Endodermal cell (in vitro differentiated cells): ENCODE results near the gene PPFIBP2. TPM values are rescaled to one million over a fixed set of nuclear protein-coding genes. Genes with fewer than 3 reads are reported as not detected.
A peak's percentile ranks its signal among the peaks of the same experiment; 100 is the strongest.

Source experiments
- DNase-seq: peaks from one replicate; pipeline ENCODE4 v3.0.0-alpha.2; 2017
- H3K27ac ChIP-seq: 2 replicates; pipeline ENCODE4 v1.5.1; 2013; ENCODE audit warnings: mild to moderate bottlenecking, low read depth, low read length, moderate library complexity
- H3K27me3 ChIP-seq: 2 replicates; pipeline ENCODE4 v1.6.1; 2013; ENCODE audit warnings: mild to moderate bottlenecking, low read length, moderate library complexity; ENCODE audit not compliant: insufficient read depth, control insufficient read depth, poor library complexity, severe bottlenecking
- H3K36me3 ChIP-seq: 2 replicates; pipeline ENCODE4 v1.7.0; 2013; ENCODE audit warnings: mild to moderate bottlenecking, low read length, moderate library complexity; ENCODE audit not compliant: control insufficient read depth, insufficient read depth
- H3K4me1 ChIP-seq: one replicate; pipeline ENCODE4 v1.7.0; 2013; ENCODE audit warnings: low read length; ENCODE audit not compliant: control insufficient read depth, insufficient read depth
- H3K4me3 ChIP-seq: 2 replicates; pipeline ENCODE4 v1.5.1; 2013; ENCODE audit warnings: mild to moderate bottlenecking, low read length, moderate library complexity
- H3K9ac ChIP-seq: 2 replicates; pipeline ENCODE4 v1.6.1; 2013; ENCODE audit warnings: mild to moderate bottlenecking, low read length, moderate library complexity; ENCODE audit not compliant: poor library complexity, severe bottlenecking; ENCODE audit errors: extremely low read depth
- H3K9me3 ChIP-seq: 2 replicates; pipeline ENCODE4 v1.6.1; 2013; ENCODE audit warnings: mild to moderate bottlenecking, low read length, moderate library complexity; ENCODE audit not compliant: control insufficient read depth
- H3K27ac Mint-ChIP-seq: 2 replicates; pipeline ENCODE4 v1.8.0; 2020; ENCODE audit warnings: mixed read lengths
- H3K27me3 Mint-ChIP-seq: 2 replicates; pipeline ENCODE4 v1.8.0; 2021; ENCODE audit warnings: mild to moderate bottlenecking, mixed read lengths; ENCODE audit not compliant: insufficient read depth
- H3K36me3 Mint-ChIP-seq: 2 replicates; pipeline ENCODE4 v1.8.0; 2020; ENCODE audit warnings: low read depth, mixed read lengths
- H3K4me1 Mint-ChIP-seq: 2 replicates; pipeline ENCODE4 v1.8.0; 2020; ENCODE audit warnings: mixed read lengths
- H3K4me3 Mint-ChIP-seq: 2 replicates; pipeline ENCODE4 v1.8.0; 2020; ENCODE audit warnings: mild to moderate bottlenecking, moderate library complexity, mixed read lengths
- H3K9me3 Mint-ChIP-seq: 2 replicates; pipeline ENCODE4 v1.8.0; 2020; ENCODE audit warnings: mild to moderate bottlenecking, mixed read lengths
- CTCF ChIP-seq: fragments of 200-600 bp; sonication (generic); conservative IDR thresholded peaks from 2 replicates; pipeline ENCODE4 v1.5.0; 2021; ENCODE audit warnings: antibody characterized with exemption, mild to moderate bottlenecking
- WGBS, 2 experiments: methylation state at CpG; one replicate each; pipeline versions ENCODE4 v1.1.5 to v1.1.7; 2013; ENCODE audit warnings: missing lambda C conversion rate in 2 of 2, mixed read lengths in 1 of 2; ENCODE audit not compliant: insufficient coverage in 1 of 2, insufficient read length in 1 of 2; 5-methylcytosine and 5-hydroxymethylcytosine counted together
- total RNA-seq, 2 donors: library from RNA; stranded (reverse); fragmentation: NEBNext Ultra II Directional in 1 of 2; extraction: Animal tissue kit (Norgen Biotek cat#: 25700) in 1 of 2; gene quantifications; 2 replicates in 1 of 2; 3 replicates in 1 of 2; pipeline ENCODE4 v1.2.1, GENCODE V29; 2021

The PPFIBP2 gene
- total RNA-seq, 2 donors from 2014 or later: 149 to 195 TPM

DNA sequence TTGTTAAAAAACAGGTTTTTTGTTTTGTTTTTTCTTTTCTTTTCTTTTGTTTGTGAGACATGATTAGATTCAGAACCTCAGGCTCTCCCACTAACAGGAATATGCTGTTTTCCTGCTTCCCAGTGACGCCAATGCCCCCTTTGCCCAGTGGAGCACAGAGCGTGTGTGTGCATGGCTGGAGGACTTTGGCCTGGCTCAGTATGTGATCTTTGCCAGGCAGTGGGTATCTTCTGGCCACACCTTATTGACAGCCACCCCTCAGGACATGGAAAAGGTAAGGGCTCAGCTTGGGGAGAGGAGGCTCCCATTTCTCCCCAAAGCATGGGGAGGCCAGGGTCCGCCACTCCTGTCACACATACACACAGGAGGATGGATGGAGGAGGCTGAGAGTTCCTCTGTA is 134.5 kb downstream of the PPFIBP2 start:
- Histone ChIP-seq H3K4me3 (no peak overlapping the region), H3K36me3 (peaks cover 93% of the 10 kb centered on the region), H3K9me3 (no peaks in the 10 kb centered on the region), H3K9ac (no peak overlapping the region), H3K4me1 (no peaks in the 10 kb centered on the region), H3K27me3 (no peaks in the 10 kb centered on the region), H3K27ac (no peak overlapping the region)
- H3K27ac Mint-ChIP-seq: no peak overlapping the region
- WGBS, 2 experiments: 97 to 100% methylated on average over 3 of the region's 3 CpGs
- no peaks in the 10 kb centered on the region for H3K9me3 Mint-ChIP-seq
- no peaks in the 10 kb centered on the region for H3K27me3 Mint-ChIP-seq
- no peak for DNase-seq
- peaks cover 94% of the 10 kb centered on the region for H3K36me3 Mint-ChIP-seq
- no peak overlapping the region for H3K4me3 Mint-ChIP-seq
- TF ChIP-seq CTCF: no peak
- H3K4me1 Mint-ChIP-seq: no peaks in the 10 kb centered on the region

DNA sequence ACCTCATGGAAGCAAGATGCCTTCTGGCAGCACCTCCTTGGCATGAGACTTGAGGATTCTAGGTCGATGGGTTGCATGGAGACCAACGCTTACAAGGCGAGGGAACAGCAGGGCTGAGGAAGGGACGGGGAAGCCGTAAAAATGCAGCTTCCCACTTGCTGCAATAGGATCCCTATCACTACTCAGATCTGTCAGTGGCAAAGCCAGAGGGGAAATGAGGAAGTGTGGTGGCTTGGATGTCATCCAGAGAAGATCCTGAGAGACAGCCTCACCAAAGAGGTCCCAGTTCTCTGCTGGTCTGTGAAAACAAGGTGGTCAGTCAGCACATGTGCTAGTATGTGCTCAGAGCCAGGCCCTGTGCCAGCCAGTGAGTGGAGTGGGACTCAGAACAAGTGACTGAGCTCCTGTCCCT is 137.3 kb downstream of the PPFIBP2 start:
- H3K4me1 ChIP-seq: no peaks in the 10 kb centered on the region
- H3K36me3 ChIP-seq: peaks cover 97% of the 10 kb centered on the region
- H3K4me3 ChIP-seq: no peak overlapping the region
- Mint-ChIP-seq H3K4me1 (no peaks in the 10 kb centered on the region), H3K27ac (no peak overlapping the region), H3K4me3 (no peak overlapping the region), H3K9me3 (no peaks in the 10 kb centered on the region), H3K27me3 (no peaks in the 10 kb centered on the region), H3K36me3 (peaks cover 96% of the 10 kb centered on the region)
- 91 to 100% methylated on average over 1 to 5 of the region's 5 CpGs for WGBS, 2 experiments
- H3K27ac ChIP-seq: no peak overlapping the region
- H3K9ac ChIP-seq: no peak overlapping the region
- H3K9me3 ChIP-seq: no peaks in the 10 kb centered on the region
- TF ChIP-seq CTCF: no peak
- no peaks in the 10 kb centered on the region for H3K27me3 ChIP-seq
- peak; percentile 25 for DNase-seq

GRCh38 chr11:7651700-7652099 is 137.9 kb downstream of the PPFIBP2 start:
- no peak overlapping the region for H3K27ac Mint-ChIP-seq
- Histone ChIP-seq H3K27ac (no peak overlapping the region), H3K4me3 (no peak overlapping the region), H3K27me3 (no peaks in the 10 kb centered on the region), H3K36me3 (peaks cover 97% of the 10 kb centered on the region), H3K4me1 (no peaks in the 10 kb centered on the region), H3K9me3 (no peaks in the 10 kb centered on the region), H3K9ac (no peak overlapping the region)
- H3K27me3 Mint-ChIP-seq: no peaks in the 10 kb centered on the region
- peak; percentile 32 for DNase-seq
- H3K4me3 Mint-ChIP-seq: no peak overlapping the region
- peaks cover 95% of the 10 kb centered on the region for H3K36me3 Mint-ChIP-seq
- no peaks in the 10 kb centered on the region for H3K4me1 Mint-ChIP-seq
- H3K9me3 Mint-ChIP-seq: no peaks in the 10 kb centered on the region
- TF ChIP-seq CTCF: no peak
- WGBS, 2 experiments: 94 to 100% methylated on average over 4 to 9 of the region's 9 CpGs
